IMR-90 (cell line): ENCODE data around the gene CCDC146. TPM values are rescaled to one million over a fixed set of nuclear protein-coding genes. Genes with fewer than 3 reads are reported as not detected.
"Not testable (repeated sequence)": the region's sequence is repeated elsewhere in the genome, so short reads cannot be mapped to it uniquely, and the experiment has no call there.

Source experiments
- ATAC-seq: fragments of 200-7000 bp; cut with Tn5 transposase; 2 replicates; pipeline ENCODE4 v1.9.1; 2020; ENCODE audit warnings: low read depth, mild to moderate bottlenecking, moderate library complexity
- BruUV-seq: library from RNA; stranded (reverse); fragments of 400-500 nt; replicated peaks from 2 replicates; lab custom pipeline; 2021; lab: Mats Ljungman, UMichigan
- CTCF ChIA-PET: fragments of 300-600 bp; formaldehyde crosslinking; extraction: SDS; loops from one replicate; lab custom pipeline; 2021; ENCODE audit warnings: antibody characterized with exemption; lab: Yijun Ruan, JAX
- POLR2A ChIA-PET: fragments of 300-600 bp; sonication (Branson Sonifier 250); formaldehyde crosslinking; loops from one replicate; lab custom pipeline; 2022; ENCODE audit warnings: antibody characterized with exemption; ENCODE audit not compliant: unreplicated experiment; lab: Charles Lee
- DNase-seq: peaks from one replicate; pipeline ENCODE4 v3.0.0; 2013
- H2AFZ ChIP-seq: replicated peaks from 2 replicates; pipeline ENCODE3; 2013; ENCODE audit warnings: low read length, mild to moderate bottlenecking; ENCODE audit not compliant: poor library complexity
- H2AK5ac ChIP-seq: 2 replicates; pipeline ENCODE4 v1.6.1; 2013; ENCODE audit warnings: low read depth, low read length, inconsistent platforms
- H2AK9ac ChIP-seq: replicated peaks from 2 replicates; pipeline ENCODE3; 2013; ENCODE audit warnings: mild to moderate bottlenecking, low read depth, low read length, moderate library complexity; ENCODE audit not compliant: poor library complexity
- H2BK120ac ChIP-seq: 2 replicates; pipeline ENCODE4 v1.6.1; 2013; ENCODE audit warnings: low read depth, low read length, inconsistent platforms
- H2BK15ac ChIP-seq: 3 replicates; pipeline ENCODE4 v1.6.1; 2013; ENCODE audit warnings: low read depth, low read length, inconsistent platforms
- H2BK20ac ChIP-seq: 2 replicates; pipeline ENCODE4 v1.6.1; 2013; ENCODE audit warnings: low read depth, mild to moderate bottlenecking, inconsistent platforms, low read length, moderate library complexity
- H2BK5ac ChIP-seq: 2 replicates; pipeline ENCODE4 v1.6.1; 2013; ENCODE audit warnings: mild to moderate bottlenecking, low read depth, low read length, inconsistent platforms; ENCODE audit not compliant: poor library complexity, severe bottlenecking
- H3K14ac ChIP-seq: replicated peaks from 2 replicates; pipeline ENCODE4 v1.6.1; 2013; ENCODE audit warnings: low read depth, low read length, inconsistent platforms
- H3K18ac ChIP-seq: 2 replicates; pipeline ENCODE4 v1.6.1; 2013; ENCODE audit warnings: low read depth, low read length, control low read depth
- H3K23ac ChIP-seq: 2 replicates; pipeline ENCODE4 v1.6.1; 2013; ENCODE audit warnings: low read depth, low read length, inconsistent platforms
- H3K27ac ChIP-seq: 2 replicates; pipeline ENCODE4 v1.5.1; 2013; ENCODE audit warnings: mild to moderate bottlenecking, control low read depth, low read length; ENCODE audit not compliant: insufficient read depth
- H3K27me3 ChIP-seq: 2 replicates; pipeline ENCODE4 v1.6.1; 2013; ENCODE audit warnings: low read length; ENCODE audit not compliant: control insufficient read depth, insufficient read depth
- H3K36me3 ChIP-seq: 2 replicates; pipeline ENCODE4 v1.6.1; 2013; ENCODE audit warnings: low read length, mixed read lengths; ENCODE audit not compliant: control insufficient read depth, insufficient read depth
- H3K4ac ChIP-seq: 2 replicates; pipeline ENCODE4 v1.6.1; 2013; ENCODE audit warnings: low read depth, low read length, inconsistent platforms
- H3K4me1 ChIP-seq: 2 replicates; pipeline ENCODE4 v1.6.1; 2013; ENCODE audit warnings: low read length, mixed read lengths; ENCODE audit not compliant: control insufficient read depth, insufficient read depth
- H3K4me2 ChIP-seq: 2 replicates; pipeline ENCODE4 v1.6.1; 2013; ENCODE audit warnings: low read depth, mild to moderate bottlenecking, control low read depth, low read length, moderate library complexity
- H3K4me3 ChIP-seq: 2 replicates; pipeline ENCODE4 v1.5.1; 2013; ENCODE audit warnings: low read depth, mild to moderate bottlenecking, control low read depth, low read length, moderate library complexity; ENCODE audit not compliant: insufficient read depth
- H3K56ac ChIP-seq: 2 replicates; pipeline ENCODE4 v1.6.1; 2013; ENCODE audit warnings: low read length, inconsistent platforms; ENCODE audit not compliant: insufficient read depth; ENCODE audit errors: extremely low read depth
- H3K79me1 ChIP-seq, 2 experiments: 2 replicates each; pipeline ENCODE4 v1.6.1; 2013; ENCODE audit warnings: low read length in 2 of 2, inconsistent platforms in 1 of 2, low read depth in 1 of 2
- H3K9ac ChIP-seq: 2 replicates; pipeline ENCODE4 v1.6.1; 2013; ENCODE audit warnings: low read depth, low read length, control low read depth
- H3K9me1 ChIP-seq: 2 replicates; pipeline ENCODE4 v1.6.1; 2013; ENCODE audit warnings: low read length, inconsistent platforms; ENCODE audit not compliant: insufficient read depth
- H3K9me3 ChIP-seq: 2 replicates; pipeline ENCODE4 v1.6.1; 2013; ENCODE audit warnings: low read length; ENCODE audit not compliant: control insufficient read depth, insufficient read depth
- H4K20me1 ChIP-seq: 2 replicates; pipeline ENCODE4 v1.6.1; 2013; ENCODE audit warnings: low read length, inconsistent platforms; ENCODE audit not compliant: insufficient read depth
- H4K5ac ChIP-seq: 2 replicates; pipeline ENCODE4 v1.6.1; 2013; ENCODE audit warnings: mild to moderate bottlenecking, low read depth, low read length, control low read depth
- H4K8ac ChIP-seq, 2 experiments: 2 replicates each; pipeline ENCODE4 v1.6.1; 2013; ENCODE audit warnings: low read depth in 2 of 2, low read length in 2 of 2, control low read depth in 1 of 2, inconsistent platforms in 1 of 2
- H4K91ac ChIP-seq: 2 replicates; pipeline ENCODE4 v1.6.1; 2013; ENCODE audit warnings: low read depth, low read length, inconsistent platforms; ENCODE audit not compliant: insufficient read depth
- WGBS, 2 experiments: methylation state at CpG; one replicate each; pipeline versions ENCODE4 v1.1.5 to v1.1.7; 2013; ENCODE audit warnings: missing lambda C conversion rate in 2 of 2; ENCODE audit not compliant: insufficient read length in 1 of 2; ENCODE audit errors: extremely low coverage in 2 of 2; 5-methylcytosine and 5-hydroxymethylcytosine counted together
- dilution Hi-C: fragments of 300-500 bp; cut with HindIII; formaldehyde crosslinking; loops from one replicate; pipeline ENCODE4 v1.14.3; 2018; ENCODE audit warnings: low sequenced_read_pairs; ENCODE audit not compliant: unreplicated experiment
- in situ Hi-C: fragments of 300-500 bp; cut with MboI; formaldehyde crosslinking; loops from 3 replicates; pipeline ENCODE4 v1.14.3; 2019; ENCODE audit warnings: low sequenced_read_pairs, inconsistent platforms, mixed read lengths
- intact Hi-C: fragments of 100-400 bp; cut with micrococcal nuclease; formaldehyde crosslinking; loops from 2 replicates; pipeline ENCODE4 v1.10.0; 2022
- polyA plus RNA-seq, 3 experiments: library from polyadenylated mRNA; depleted of rRNA; stranded (reverse); fragments of >200 nt; gene quantifications; 2 replicates each; pipeline ENCODE4 v1.2.3, GENCODE V29; 2012; ENCODE audit warnings: low replicate concordance in 1 of 3
- total RNA-seq: library from RNA; depleted of rRNA; stranded (reverse); fragments of >200 nt; gene quantifications from 2 replicates; pipeline ENCODE4 v1.2.3, GENCODE V29; 2012

The CCDC146 gene
- total and polyA plus RNA-seq, 2 of the 4 experiments (the other 2 are of a cell fraction) = 0.54 to 1.7 TPM

DNA sequence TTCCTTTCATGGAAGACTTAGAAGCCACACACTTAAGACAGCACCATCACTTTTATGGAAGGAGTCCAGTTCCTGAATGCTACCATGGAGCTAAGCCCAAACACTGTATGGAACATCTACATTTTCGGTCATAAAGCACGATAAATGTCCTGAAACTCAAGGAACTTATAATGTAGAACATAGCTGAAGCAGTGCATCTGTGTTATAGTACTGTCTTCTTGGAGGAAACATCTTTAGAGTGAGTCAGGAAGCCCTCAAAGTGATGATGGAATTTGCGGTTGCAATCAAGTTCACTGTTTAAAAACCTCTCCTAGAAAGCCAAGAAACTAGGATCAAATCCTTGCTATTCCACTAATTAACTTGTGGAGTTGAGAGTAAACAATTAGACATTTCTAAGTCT, 16.5 kb upstream of the CCDC146 start:
- H4K5ac ChIP-seq, H2AK9ac ChIP-seq, BruUV-seq, H3K27me3 ChIP-seq, H4K20me1 ChIP-seq, H3K9me3 ChIP-seq, intact Hi-C loops, dilution Hi-C loops, POLR2A ChIA-PET, H3K56ac ChIP-seq, H3K4me3 ChIP-seq, H3K79me1 ChIP-seq, H3K4me2 ChIP-seq, H2BK15ac ChIP-seq, H3K9ac ChIP-seq, in situ Hi-C loops, H2AFZ ChIP-seq, CTCF ChIA-PET, H3K14ac ChIP-seq, H3K9me1 ChIP-seq, H3K27ac ChIP-seq, H3K36me3 ChIP-seq: not testable (repeated sequence)
- Histone ChIP-seq H3K18ac (peak overlapping the region; percentile 94; the same call in 1 of the 2 replicates), H4K8ac (peak overlapping the region in 1 of 2 experiments; percentile 68; a peak in 1 of 4 replicates), H3K23ac (peak overlapping the region; percentile 85; the same call in 1 of the 2 replicates), H2BK120ac (peak overlapping the region; percentile 86; the same call in 1 of the 2 replicates), H2AK5ac (peak overlapping the region; percentile 67; the same call in 1 of the 2 replicates), H3K4ac (peak overlapping the region; percentile 83; the same call in 1 of the 2 replicates), H2BK5ac (peak overlapping the region; percentile 86), H2BK20ac (peak overlapping the region; percentile 61; the same call in 1 of the 2 replicates), H4K91ac (peak overlapping the region; percentile 55; the same call in 1 of the 2 replicates), H3K4me1 (peaks cover 10% of the 10 kb centered on the region)
- ATAC-seq = peak; percentile 66
- peak; percentile 72 for DNase-seq
- no CpG with 5 or more reads among the region's 3 CpGs for WGBS, 2 experiments

DNA sequence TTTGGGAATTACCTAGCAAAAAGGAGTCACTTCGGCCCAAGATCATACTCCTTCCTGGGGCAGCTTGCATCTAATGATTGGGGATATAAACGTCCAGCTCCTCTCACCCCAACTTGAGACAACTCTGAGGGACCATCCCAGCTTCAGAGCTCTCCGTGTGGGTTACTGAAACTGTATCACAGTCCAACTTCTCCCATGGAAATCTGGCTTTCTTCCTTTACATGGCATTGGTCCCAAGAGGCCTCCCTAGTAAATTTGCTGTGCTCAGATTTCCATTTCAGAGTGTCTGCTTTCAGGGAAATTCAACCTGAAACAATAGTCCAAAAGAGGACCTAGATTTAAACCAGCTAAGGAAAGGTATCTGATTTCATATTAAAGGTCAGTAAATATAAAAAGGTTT, 14.8 kb upstream of the CCDC146 start:
- peak overlapping the region; percentile 22; the same call in 1 of the 2 replicates for H3K56ac ChIP-seq
- H3K9me3 ChIP-seq, dilution Hi-C loops, H3K9me1 ChIP-seq, H3K27me3 ChIP-seq, H3K36me3 ChIP-seq, in situ Hi-C loops, H3K79me1 ChIP-seq, POLR2A ChIA-PET, BruUV-seq, H4K20me1 ChIP-seq, H2AFZ ChIP-seq, intact Hi-C loops, H3K4me3 ChIP-seq, CTCF ChIA-PET, H2AK9ac ChIP-seq, DNase-seq: not testable (repeated sequence)
- no CpG with 5 or more reads among the region's 3 CpGs for WGBS, 2 experiments
- H2BK5ac ChIP-seq = peak overlapping the region; percentile 98
- H2BK20ac ChIP-seq = peak overlapping the region; percentile 85
- peak overlapping the region; percentile 75 to 79; a peak in 3 of 4 replicates for H4K8ac ChIP-seq
- H3K18ac ChIP-seq = peak overlapping the region; percentile 94
- ATAC-seq = 0 out of 2 replicates have a peak, but pooled peaks have one; percentile 9
- H3K14ac ChIP-seq = peak overlapping the region; percentile 38; the same call in 1 of the 2 replicates
- peak overlapping the region; percentile 77 for H4K91ac ChIP-seq
- peaks cover 10% of the 10 kb centered on the region for H3K4me1 ChIP-seq
- H2BK120ac ChIP-seq = peak overlapping the region; percentile 91
- peak overlapping the region; percentile 56 for H3K4me2 ChIP-seq
- H4K5ac ChIP-seq = peak overlapping the region; percentile 79
- H2AK5ac ChIP-seq = peak overlapping the region; percentile 54; the same call in 1 of the 2 replicates
- H2BK15ac ChIP-seq = peak overlapping the region; percentile 20; the same call in 2 of the 3 replicates
- H3K4ac ChIP-seq = peak overlapping the region; percentile 68
- peak overlapping the region; percentile 98 for H3K27ac ChIP-seq
- H3K9ac ChIP-seq = 0 out of 2 replicates have a peak overlapping the region, but pooled peaks have one; percentile 50
- H3K23ac ChIP-seq = peak overlapping the region; percentile 87
